Lower leg skin (tissue), 4 donors: ENCODE data around the gene DPP10. TPM values are rescaled to one million over a fixed set of nuclear protein-coding genes. Genes with fewer than 3 reads are reported as not detected.

Experiments used
- DNase-seq, 2 donors: peaks; one replicate each; pipeline ENCODE4 v3.0.0-alpha.2; 2019; ENCODE audit warnings: low spot score in 2 of 2
- H3K4me3 ChIP-seq: fragments of 200-600 bp; sonication (generic); 2 replicates; pipeline ENCODE4 v1.5.1; 2017; ENCODE audit warnings: mild to moderate bottlenecking, low read depth; ENCODE audit not compliant: poor library complexity, severe bottlenecking
- CTCF ChIP-seq, 3 donors: fragments of 450-650 bp; IDR thresholded peaks; one replicate each; pipeline ENCODE4 v1.5.1; 2016; ENCODE audit warnings: antibody characterized with exemption in 3 of 3, mild to moderate bottlenecking in 3 of 3, moderate library complexity in 2 of 3
- POLR2A ChIP-seq, 2 donors: fragments of 450-650 bp; IDR thresholded peaks; one replicate each; pipeline ENCODE4 v1.6.1; 2016 to 2017; ENCODE audit warnings: antibody characterized with exemption in 2 of 2, mild to moderate bottlenecking in 1 of 2, moderate library complexity in 1 of 2
- WGBS, 2 donors: methylation state at CpG; one replicate each; pipeline ENCODE4 v1.1.5; 2018; 5-methylcytosine and 5-hydroxymethylcytosine counted together
- intact Hi-C: fragments of 100-400 bp; cut with DNase I; formaldehyde crosslinking; loops from one replicate; pipeline ENCODE4 v1.15.0; 2023; ENCODE audit warnings: low total_unique reads
- total RNA-seq, 4 donors: library from RNA; depleted of rRNA; stranded (reverse); fragments of >200 nt; gene quantifications; one replicate each; pipeline ENCODE4 v1.1.0, GENCODE V29; 2016

The DPP10 gene
- total RNA-seq, 4 donors from 2014 or later, result 1.1 TPM; not detected in 3

DNA sequence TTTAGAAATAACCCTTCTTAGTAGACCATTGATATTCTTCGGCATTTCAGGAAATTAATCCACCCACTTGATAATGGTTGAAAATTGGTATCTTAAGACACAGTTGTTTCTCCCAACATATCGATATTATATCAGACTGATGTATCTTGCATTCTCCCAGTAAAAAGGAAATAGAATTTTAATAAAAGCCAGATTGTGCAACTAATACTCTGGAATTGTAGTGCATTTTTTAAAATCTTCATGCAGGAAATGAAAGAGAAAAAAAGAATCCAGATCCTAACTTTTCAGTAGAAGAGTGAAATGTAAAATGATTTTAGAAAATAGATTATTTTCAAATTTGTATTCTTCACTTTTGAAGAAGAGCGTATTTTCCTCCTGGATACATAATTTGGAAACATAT lies 1168.4 kb downstream of the DPP10 start:
- no peak for TF ChIP-seq CTCF (IDR thresholded peaks at IDR 0.05)
- no peak for TF ChIP-seq POLR2A (IDR thresholded peaks at IDR 0.05)
- intact Hi-C loops, result no loop called here
- 84% methylated on average over 3 of the region's 3 CpGs for WGBS, 2 donors

DNA sequence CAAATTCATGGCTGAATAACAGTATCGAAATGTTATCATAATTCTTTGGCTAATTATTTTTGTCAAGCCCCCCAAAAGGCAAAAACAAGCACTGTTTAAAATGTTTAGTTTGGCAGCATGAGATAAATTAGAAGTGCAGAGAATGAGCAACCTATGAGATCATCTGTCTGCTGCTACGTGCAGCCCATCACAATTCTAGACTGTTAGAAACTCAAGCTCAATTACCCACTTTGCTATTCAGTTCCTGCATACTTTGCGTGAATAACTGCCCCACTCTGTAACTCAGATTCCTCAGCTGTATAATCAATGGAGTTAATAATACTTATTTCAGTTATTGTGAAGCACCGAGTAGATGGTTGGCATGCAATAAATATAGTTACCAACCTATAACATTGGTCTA lies 1181.9 kb downstream of the DPP10 start:
- intact Hi-C loops, result no loop called here
- 56 to 58% methylated on average over 4 of the region's 4 CpGs for WGBS, 2 donors
- TF ChIP-seq CTCF (IDR thresholded peaks at IDR 0.05) (no peak), POLR2A (IDR thresholded peaks at IDR 0.05) (no peak)
- DNase-seq, result no peak
- no peak overlapping the region for H3K4me3 ChIP-seq

More for the DNA sequence above, 1168.4 kb downstream of the DPP10 start:
- no peak for DNase-seq
- no peak overlapping the region for H3K4me3 ChIP-seq

- no peak for DNase-seq
- TF ChIP-seq CTCF (IDR thresholded peaks at IDR 0.05), result no peak
- no peak for TF ChIP-seq POLR2A (IDR thresholded peaks at IDR 0.05)
- intact Hi-C loops, result no loop called here
- 97 to 100% methylated on average over 3 of the region's 3 CpGs for WGBS, 2 donors
- H3K4me3 ChIP-seq, result no peak overlapping the region
Observed at GRCh38 chr2:115634578-115634977, 1192.1 kb downstream of the DPP10 start.

GRCh38 chr2:115635430-115635829 lies 1193.0 kb downstream of the DPP10 start:
- no peak overlapping the region for H3K4me3 ChIP-seq
- TF ChIP-seq POLR2A (IDR thresholded peaks at IDR 0.05) (no peak), CTCF (IDR thresholded peaks at IDR 0.05) (no peak)
- WGBS, 2 donors, result 88 to 96% methylated on average over 2 of the region's 2 CpGs
- intact Hi-C loops, result no loop called here
- DNase-seq, result no peak

GRCh38 chr2:115649731-115650130 lies 1207.3 kb downstream of the DPP10 start:
- DNase-seq, result no peak
- TF ChIP-seq CTCF (IDR thresholded peaks at IDR 0.05) (no peak), POLR2A (IDR thresholded peaks at IDR 0.05) (no peak)
- no peak overlapping the region for H3K4me3 ChIP-seq
- intact Hi-C loops, result no loop called here

GRCh38 chr2:115650827-115651226 lies 1208.4 kb downstream of the DPP10 start:
- TF ChIP-seq POLR2A (IDR thresholded peaks at IDR 0.05) (no peak), CTCF (IDR thresholded peaks at IDR 0.05) (no peak)
- DNase-seq, result no peak

More at GRCh38 chr2:115650827-115651226, 1208.4 kb downstream of the DPP10 start:
- no peak overlapping the region for H3K4me3 ChIP-seq
- intact Hi-C loops, result no loop called here
- 58 to 72% methylated on average over 2 of the region's 2 CpGs for WGBS, 2 donors
